NCI-H1092 (cell line): ENCODE data around the gene FBRSL1.

ENCODE experiments used
- DNase-seq: peaks from one replicate; lab custom pipeline; 2025; lab: John Stamatoyannopoulos, UW

FBRSL1 gene

GRCh38 chr12:132557291-132558015 lies 67.5 kb downstream of the FBRSL1 start:
- DNase-seq: no peak

GRCh38 chr12:132558042-132558856 lies 68.3 kb downstream of the FBRSL1 start:
- no peak for DNase-seq

GRCh38 chr12:132558861-132559623 lies 69.1 kb downstream of the FBRSL1 start:
- DNase-seq: no peak

GRCh38 chr12:132559652-132560363 lies 69.9 kb downstream of the FBRSL1 start:
- DNase-seq: peak; percentile 63

DNA sequence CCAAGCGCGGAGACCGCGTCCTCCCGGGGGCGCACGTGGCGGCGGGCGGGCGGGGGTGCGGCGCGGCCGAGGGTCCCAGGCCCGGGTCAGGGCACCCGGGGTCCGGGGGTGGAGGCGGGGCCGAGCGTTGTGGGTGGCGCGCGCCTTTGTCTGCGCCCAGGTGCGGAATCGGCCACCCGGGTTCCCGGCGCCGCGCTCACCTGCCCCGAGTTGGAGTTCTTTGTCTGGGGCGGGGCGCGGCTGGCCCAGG lies 70.3 kb downstream of the FBRSL1 start:
- no peak for DNase-seq

DNA sequence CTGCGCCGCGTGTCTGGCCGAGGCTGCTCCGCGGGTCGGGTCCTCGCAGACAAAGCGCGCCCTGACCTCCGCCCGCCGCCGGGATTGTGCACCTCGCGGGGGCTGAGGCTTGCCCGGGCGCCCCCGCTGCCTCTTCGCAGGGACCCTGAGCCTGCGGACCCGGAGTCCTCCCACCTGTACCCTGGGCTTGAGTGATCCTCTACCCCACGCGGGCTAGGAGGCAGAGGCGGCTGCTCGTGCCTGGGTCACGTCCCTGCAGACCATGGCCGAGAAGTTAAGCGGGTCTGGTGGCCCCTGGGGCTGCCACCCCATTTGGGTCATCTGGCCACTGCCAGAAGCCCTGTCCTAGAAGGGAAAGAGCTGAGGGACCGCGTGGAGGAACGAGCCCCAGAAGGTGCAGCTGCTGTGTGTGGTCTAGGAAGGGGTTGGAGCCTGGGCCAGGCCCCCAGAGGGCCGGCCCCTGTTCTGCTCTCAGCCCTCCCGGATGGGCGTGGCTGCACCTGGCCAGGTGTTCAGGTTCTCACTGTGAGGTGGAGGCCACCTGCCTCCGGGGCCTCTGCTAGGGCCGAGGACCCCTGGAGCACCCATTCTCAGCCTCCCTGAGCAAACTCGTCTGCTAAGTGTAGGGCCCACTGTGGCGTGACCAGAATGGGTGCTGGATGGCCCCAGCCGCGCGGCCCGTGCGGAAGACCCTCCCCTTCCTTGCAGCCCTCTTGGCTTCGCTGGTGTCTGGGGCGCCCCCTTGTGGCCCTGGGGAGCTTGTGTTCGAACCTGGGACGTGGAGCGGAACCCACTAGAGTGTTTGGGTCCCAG lies 70.9 kb downstream of the FBRSL1 start:
- peak; percentile 83 for DNase-seq
